Effector memory CD4-positive, alpha-beta T cell (primary cell): ENCODE measurements around the gene FAM83F.

ENCODE experiments used
- DNase-seq, 3 donors: peaks; one replicate each; pipeline ENCODE4 v3.0.0-alpha.2; 2020
- H3K27ac ChIP-seq: 2 replicates; pipeline ENCODE4 v1.7.0; 2013; ENCODE audit warnings: mild to moderate bottlenecking, low read length, moderate library complexity; ENCODE audit not compliant: insufficient read depth, poor library complexity, severe bottlenecking
- H3K27me3 ChIP-seq: replicated peaks from 2 replicates; pipeline ENCODE4 v1.7.0; 2013; ENCODE audit warnings: mild to moderate bottlenecking, low read length; ENCODE audit not compliant: insufficient read depth, control insufficient read depth, poor library complexity, severe bottlenecking
- H3K36me3 ChIP-seq: 2 replicates; pipeline ENCODE4 v1.7.0; 2013; ENCODE audit warnings: mild to moderate bottlenecking, low read length, moderate library complexity; ENCODE audit not compliant: control insufficient read depth, insufficient read depth
- H3K4me1 ChIP-seq: 2 replicates; pipeline ENCODE4 v1.7.0; 2013; ENCODE audit warnings: low read length, mild to moderate bottlenecking; ENCODE audit not compliant: control insufficient read depth, insufficient read depth, poor library complexity, severe bottlenecking
- H3K4me3 ChIP-seq: 2 replicates; pipeline ENCODE4 v1.7.0; 2013; ENCODE audit warnings: low read length, low read depth, mild to moderate bottlenecking; ENCODE audit not compliant: insufficient read depth, poor library complexity, severe bottlenecking
- H3K9me3 ChIP-seq: 2 replicates; pipeline ENCODE4 v1.7.0; 2013; ENCODE audit warnings: mild to moderate bottlenecking, low read length, moderate library complexity; ENCODE audit not compliant: control insufficient read depth

Gene FAM83F

GRCh38 chr22:40055143-40055883, 60.6 kb downstream of the FAM83F start:
- peaks cover 55% of the 10 kb centered on the region for H3K4me1 ChIP-seq
- no peaks in the 10 kb centered on the region for H3K36me3 ChIP-seq
- H3K4me3 ChIP-seq = peak overlapping the region; percentile 14
- no peaks in the 10 kb centered on the region for H3K9me3 ChIP-seq
- H3K27ac ChIP-seq = peak overlapping the region; percentile 54
- DNase-seq = peak in 1 of 3 donors; percentile 15
- no peaks in the 10 kb centered on the region for H3K27me3 ChIP-seq

DNA sequence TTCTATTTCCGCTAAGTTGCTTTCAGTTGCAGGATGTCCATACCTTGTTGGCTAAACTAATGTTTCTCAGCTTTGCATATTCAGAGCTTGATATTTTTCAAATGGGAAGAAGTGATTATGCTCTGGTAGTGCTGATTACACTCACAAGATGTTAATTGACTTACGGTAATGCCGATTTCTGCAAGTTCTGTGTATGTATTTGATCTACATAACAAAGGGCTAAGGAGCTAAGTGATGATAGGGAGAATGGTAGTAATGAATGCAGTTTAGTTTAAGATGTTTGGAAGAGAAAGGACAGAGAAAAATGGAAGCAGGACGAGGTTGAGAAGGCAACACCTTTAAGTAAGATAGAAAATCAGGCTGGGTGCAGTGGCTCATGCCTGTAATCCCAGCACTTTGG, 61.4 kb downstream of the FAM83F start:
- no peaks in the 10 kb centered on the region for H3K27me3 ChIP-seq
- H3K4me1 ChIP-seq = peaks cover 57% of the 10 kb centered on the region
- H3K27ac ChIP-seq = peak overlapping the region; percentile 54
- no peak for DNase-seq
- no peaks in the 10 kb centered on the region for H3K36me3 ChIP-seq
- H3K9me3 ChIP-seq = no peaks in the 10 kb centered on the region
- no peak overlapping the region for H3K4me3 ChIP-seq

DNA sequence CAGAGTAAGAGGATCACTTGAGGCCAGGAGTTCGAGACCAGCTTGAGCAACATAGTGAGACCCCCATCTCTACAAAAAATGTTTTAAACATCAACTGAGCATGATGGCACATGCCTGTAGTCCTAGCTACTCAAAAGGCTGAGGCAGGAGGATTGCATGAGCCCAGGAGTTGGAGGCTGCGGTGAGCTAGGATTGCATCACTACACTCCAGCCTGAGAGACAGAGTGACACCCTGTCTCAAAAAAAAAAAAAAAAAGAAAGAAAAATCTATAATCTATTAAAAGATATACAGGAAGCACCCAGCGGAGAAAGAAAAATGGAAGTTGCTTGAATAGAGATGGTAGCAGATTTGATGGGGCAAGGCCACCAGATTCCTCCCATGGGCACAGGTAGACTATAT, 61.8 kb downstream of the FAM83F start:
- Histone ChIP-seq H3K27ac (peak overlapping the region; percentile 54), H3K36me3 (no peaks in the 10 kb centered on the region), H3K9me3 (no peaks in the 10 kb centered on the region), H3K4me3 (no peak overlapping the region), H3K4me1 (peaks cover 54% of the 10 kb centered on the region), H3K27me3 (no peaks in the 10 kb centered on the region)
- DNase-seq = no peak

GRCh38 chr22:40057652-40058051, 62.9 kb downstream of the FAM83F start:
- Histone ChIP-seq H3K36me3 (no peaks in the 10 kb centered on the region), H3K27ac (no peak overlapping the region), H3K9me3 (no peaks in the 10 kb centered on the region), H3K4me1 (peaks cover 54% of the 10 kb centered on the region), H3K27me3 (no peaks in the 10 kb centered on the region), H3K4me3 (no peak overlapping the region)
- no peak for DNase-seq

DNA sequence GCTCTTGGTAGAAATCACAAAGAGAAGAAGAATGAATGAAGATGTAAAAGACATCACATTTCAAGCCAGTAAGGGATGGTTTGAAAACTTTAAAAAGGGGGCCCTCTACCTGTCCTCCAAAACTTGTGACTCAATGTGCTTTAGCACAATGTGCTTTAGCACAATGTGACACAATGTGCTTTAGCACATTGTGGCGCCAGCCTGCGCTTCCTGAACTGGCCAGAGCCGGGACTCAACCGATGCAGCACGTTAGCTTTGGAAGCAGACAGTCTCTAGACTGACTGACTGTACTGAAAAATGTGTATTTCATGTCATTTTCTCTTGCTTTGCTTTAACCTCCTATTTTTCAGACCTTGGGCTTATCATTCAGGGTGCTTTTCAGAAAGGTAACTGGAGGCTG, 63.5 kb downstream of the FAM83F start:
- Histone ChIP-seq H3K27ac (no peak overlapping the region), H3K36me3 (no peaks in the 10 kb centered on the region), H3K27me3 (no peaks in the 10 kb centered on the region), H3K9me3 (no peaks in the 10 kb centered on the region), H3K4me3 (no peak overlapping the region), H3K4me1 (peaks cover 54% of the 10 kb centered on the region)
- DNase-seq = no peak

GRCh38 chr22:40065981-40066380, 71.2 kb downstream of the FAM83F start:
- Histone ChIP-seq H3K4me1 (peaks cover 18% of the 10 kb centered on the region), H3K27me3 (no peaks in the 10 kb centered on the region), H3K4me3 (no peak overlapping the region), H3K9me3 (no peaks in the 10 kb centered on the region), H3K27ac (no peak overlapping the region), H3K36me3 (no peaks in the 10 kb centered on the region)
- no peak for DNase-seq

DNA sequence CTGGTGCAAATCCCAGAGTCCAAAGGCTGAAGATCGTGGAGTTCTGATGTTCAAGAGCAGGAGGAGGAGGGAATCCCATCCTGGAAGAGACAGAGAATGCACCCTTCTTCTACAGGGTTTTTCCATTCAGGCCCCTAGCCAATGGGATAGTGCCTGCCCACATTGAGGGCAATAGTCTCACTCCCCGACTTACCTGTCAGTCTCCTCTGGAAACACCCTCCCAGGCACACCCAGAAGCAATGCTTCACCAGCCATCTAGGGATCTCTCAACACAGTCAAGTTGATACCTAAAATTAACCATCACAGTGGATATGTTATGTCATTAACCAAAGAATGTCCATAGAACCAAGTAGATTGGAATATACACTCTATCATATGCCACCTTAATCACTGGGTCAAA, 72.9 kb downstream of the FAM83F start:
- Histone ChIP-seq H3K9me3 (no peaks in the 10 kb centered on the region), H3K27ac (no peak overlapping the region), H3K27me3 (no peaks in the 10 kb centered on the region), H3K4me3 (no peak overlapping the region), H3K36me3 (no peaks in the 10 kb centered on the region), H3K4me1 (peaks cover 24% of the 10 kb centered on the region)
- no peak for DNase-seq

DNA sequence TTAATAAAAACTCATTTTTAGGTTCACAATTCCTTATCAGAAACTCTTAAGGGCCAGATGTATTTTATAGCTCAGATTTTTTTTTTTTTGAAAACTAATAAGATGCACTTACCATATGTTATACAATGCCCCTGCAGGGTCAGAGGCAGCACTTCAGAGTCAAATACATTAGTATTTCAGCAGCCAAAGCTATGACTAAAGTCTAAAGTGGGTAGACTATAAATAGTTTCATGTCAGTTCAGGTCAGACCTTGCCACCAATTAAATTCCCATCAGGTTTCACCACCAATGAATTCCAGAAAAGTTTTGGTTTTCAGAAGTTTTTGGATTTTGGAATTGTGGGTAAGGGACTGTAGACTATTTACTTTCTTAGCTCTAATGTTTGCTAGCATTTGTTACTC, 75.9 kb downstream of the FAM83F start:
- H3K36me3 ChIP-seq = no peaks in the 10 kb centered on the region
- H3K9me3 ChIP-seq = no peaks in the 10 kb centered on the region
- H3K4me3 ChIP-seq = no peak overlapping the region
- H3K27ac ChIP-seq = no peak overlapping the region
- peaks cover 17% of the 10 kb centered on the region for H3K4me1 ChIP-seq
- no peak for DNase-seq
- H3K27me3 ChIP-seq = no peaks in the 10 kb centered on the region

DNA sequence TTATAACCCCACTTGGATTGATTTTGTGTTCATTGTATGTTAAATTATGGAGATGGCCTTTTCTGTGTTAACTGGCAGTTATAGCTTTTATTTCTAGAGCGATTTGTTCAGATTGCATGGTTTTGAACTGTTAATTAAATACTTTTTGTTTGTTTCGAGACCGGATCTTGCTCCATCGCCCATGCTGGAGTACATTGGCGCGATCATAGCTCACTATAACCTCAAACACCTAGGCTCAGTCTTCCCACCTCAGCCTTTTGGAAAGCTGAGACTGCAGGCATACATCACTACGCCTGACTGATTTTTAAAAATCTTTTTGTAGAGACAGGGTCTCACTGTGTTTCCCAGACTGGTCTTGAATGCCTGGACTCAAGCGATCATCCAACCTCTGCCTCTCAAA, 77.0 kb downstream of the FAM83F start:
- no peak for DNase-seq
- H3K4me3 ChIP-seq = no peak overlapping the region
- H3K4me1 ChIP-seq = peaks cover 20% of the 10 kb centered on the region
- no peaks in the 10 kb centered on the region for H3K27me3 ChIP-seq
- H3K36me3 ChIP-seq = no peaks in the 10 kb centered on the region
- H3K27ac ChIP-seq = no peak overlapping the region
- H3K9me3 ChIP-seq = no peaks in the 10 kb centered on the region

GRCh38 chr22:40076702-40077645, 82.2 kb downstream of the FAM83F start:
- no peak overlapping the region for H3K4me3 ChIP-seq
- H3K27me3 ChIP-seq = no peaks in the 10 kb centered on the region
- no peak for DNase-seq
- no peaks in the 10 kb centered on the region for H3K36me3 ChIP-seq
- H3K9me3 ChIP-seq = no peaks in the 10 kb centered on the region
- H3K27ac ChIP-seq = no peak overlapping the region
- H3K4me1 ChIP-seq = peaks cover 20% of the 10 kb centered on the region
